HepG2 (cell line): ENCODE results near the gene CCL5. TPM values are rescaled to one million over a fixed set of nuclear protein-coding genes. Genes with fewer than 3 reads are reported as not detected.

Source experiments
- ATAC-seq: fragments of 200-7000 bp; cut with Tn5 transposase; 3 replicates; pipeline ENCODE4 v1.9.1; 2020; ENCODE audit warnings: mild to moderate bottlenecking, moderate library complexity
- BruUV-seq: library from RNA; stranded (reverse); fragments of 400-500 nt; replicated peaks from 2 replicates; lab custom pipeline; 2021; lab: Mats Ljungman, UMichigan
- CTCF ChIA-PET: fragments of 300-600 bp; formaldehyde crosslinking; extraction: SDS; loops from one replicate; lab custom pipeline; 2021; ENCODE audit warnings: low total read pairs, inconsistent platforms, low intra/inter-chr PET ratio; lab: Yijun Ruan, JAX
- POLR2A ChIA-PET: fragments of 350-600 bp; sonication (Branson Sonifier 250); formaldehyde crosslinking; loops from one replicate; lab custom pipeline; 2020; ENCODE audit warnings: antibody characterized with exemption, inconsistent platforms; lab: Yijun Ruan, JAX
- DNase-seq: peaks from one replicate; pipeline ENCODE4 v3.0.0-alpha.2; 2015; ENCODE audit warnings: low spot score
- FAIRE-seq: peaks from 3 replicates; lab custom pipeline; 2011; peaks lifted over from hg19 to GRCh38; lab: Jason Lieb, UNC
- H2AFZ ChIP-seq: one replicate; pipeline ENCODE4 v1.6.1; 2011; ENCODE audit warnings: low read length, inconsistent platforms
- H3K27ac ChIP-seq: fragments of 300-600 bp; 3 replicates; pipeline ENCODE4 v1.8.0; 2011; ENCODE audit warnings: mixed run types, mild to moderate bottlenecking, mixed read lengths, low read length, inconsistent platforms; ENCODE audit not compliant: insufficient read depth; ENCODE audit errors: extremely low read length
- H3K27me3 ChIP-seq, 2 experiments: fragments of 200-600 bp in 1 of 2; 2 replicates in 1 of 2; 3 replicates in 1 of 2; pipeline versions ENCODE4 v1.6.0 to v1.8.0; 2011; ENCODE audit warnings: low read length in 2 of 2, mild to moderate bottlenecking in 2 of 2, moderate library complexity in 2 of 2, inconsistent platforms in 1 of 2; ENCODE audit not compliant: insufficient read depth in 2 of 2, control insufficient read depth in 1 of 2
- H3K36me3 ChIP-seq, 2 experiments: fragments of 200-600 bp in 1 of 2; replicated peaks in 1 of 2; 2 replicates in 1 of 2; 3 replicates in 1 of 2; pipeline versions ENCODE4 v1.5.1 to v1.8.0; 2011; ENCODE audit warnings: low read length in 2 of 2, inconsistent platforms in 1 of 2; ENCODE audit not compliant: insufficient read depth in 2 of 2, control insufficient read depth in 1 of 2
- H3K4me1 ChIP-seq: 2 replicates; pipeline ENCODE4 v1.5.1; 2012; ENCODE audit warnings: low read length, inconsistent platforms; ENCODE audit not compliant: insufficient read depth
- H3K4me2 ChIP-seq: 2 replicates; pipeline ENCODE4 v1.6.0; 2011; ENCODE audit warnings: low read depth, low read length, inconsistent platforms
- H3K4me3 ChIP-seq, 3 experiments: fragments of 200-600 bp in 1 of 3; sonication (generic), shearing (Covaris generic) in 1 of 3; replicated peaks in 1 of 3; 2 replicates each; pipeline ENCODE4 v1.5.1; 2011 to 2016; ENCODE audit warnings: low read length in 3 of 3, inconsistent platforms in 2 of 3, low read depth in 2 of 3, mild to moderate bottlenecking in 2 of 3, control low read depth in 1 of 3, mixed read lengths in 1 of 3; ENCODE audit not compliant: insufficient read depth in 1 of 3
- H3K79me2 ChIP-seq: one replicate; pipeline ENCODE4 v1.6.1; 2011; ENCODE audit warnings: low read length, inconsistent platforms; ENCODE audit not compliant: insufficient read depth
- H3K9ac ChIP-seq: 2 replicates; pipeline ENCODE4 v1.6.0; 2011; ENCODE audit warnings: mild to moderate bottlenecking, low read depth, low read length, inconsistent platforms; ENCODE audit not compliant: insufficient read depth
- H3K9me3 ChIP-seq: 2 replicates; pipeline ENCODE4 v1.5.1; 2012; ENCODE audit warnings: mild to moderate bottlenecking, low read length
- H4K20me1 ChIP-seq: 2 replicates; pipeline ENCODE4 v1.6.0; 2011; ENCODE audit warnings: inconsistent platforms, mild to moderate bottlenecking, low read length, moderate library complexity; ENCODE audit not compliant: insufficient read depth
- FLYWCH1 ChIP-seq: sonication (generic); formaldehyde crosslinking; IDR thresholded peaks from 2 replicates; pipeline ENCODE4 v1.8.1; 2023; ENCODE audit warnings: mild to moderate bottlenecking, missing genetic modification reagents
- HOXA3 ChIP-seq: sonication (generic); formaldehyde crosslinking; IDR thresholded peaks from 2 replicates; pipeline ENCODE4 v1.5.0; 2020; ENCODE audit warnings: missing genetic modification reagents
- NBN ChIP-seq: fragments of 450-650 bp; conservative IDR thresholded peaks from 2 replicates; pipeline ENCODE4 v1.6.1; 2017
- STAG1 ChIP-seq: sonication (generic); formaldehyde crosslinking; IDR thresholded peaks from 2 replicates; pipeline ENCODE4 v1.4.0; 2020; ENCODE audit warnings: missing genetic modification reagents
- ZNF337 ChIP-seq: sonication (generic); formaldehyde crosslinking; IDR thresholded peaks from 2 replicates; pipeline ENCODE4 v1.5.1; 2020; ENCODE audit warnings: missing genetic modification reagents, low read depth, mild to moderate bottlenecking, borderline replicate concordance
- ZNF563 ChIP-seq: sonication (generic); formaldehyde crosslinking; IDR thresholded peaks from 2 replicates; pipeline ENCODE4 v1.8.0; 2022; ENCODE audit warnings: mild to moderate bottlenecking, moderate library complexity, missing genetic modification reagents
- ZNF710 ChIP-seq: sonication (generic); formaldehyde crosslinking; IDR thresholded peaks from 2 replicates; pipeline ENCODE4 v1.5.0; 2020; ENCODE audit warnings: mild to moderate bottlenecking, missing genetic modification reagents, borderline replicate concordance
- ZNF782 ChIP-seq: sonication (generic); formaldehyde crosslinking; IDR thresholded peaks from 2 replicates; pipeline ENCODE4 v1.4.0; 2020; ENCODE audit warnings: missing genetic modification reagents, mild to moderate bottlenecking, borderline replicate concordance
- WGBS: methylation state at CpG from one replicate; pipeline ENCODE4 v1.1.6; 2017; ENCODE audit warnings: low lambda C conversion rate; 5-methylcytosine and 5-hydroxymethylcytosine counted together
- in situ Hi-C: cut with HindIII; loops from 2 replicates; pipeline ENCODE4 v1.10.0; 2017; ENCODE audit warnings: low pct_unique_long_range_greater_than_20kb; ENCODE audit not compliant: extremely low pct_ligation_motif_present
- intact Hi-C: fragments of 100-400 bp; cut with micrococcal nuclease; formaldehyde crosslinking; loops from one replicate; pipeline ENCODE4 v1.10.0; 2022; ENCODE audit not compliant: unreplicated experiment
- polyA plus RNA-seq, 8 experiments: library from polyadenylated mRNA; depleted of rRNA in 3 of 8; stranded (reverse) in 7 of 8; unstranded in 1 of 8; fragments of >200 nt; fragmentation: Illumina TruSeq in 4 of 8; extraction: Trizol in 4 of 8; gene quantifications; 2 replicates each; pipeline versions ENCODE4 v1.2.1 to v1.2.3, GENCODE V29; 2011 to 2016; ENCODE audit warnings: low read depth in 4 of 8, missing spikeins in 1 of 8, mixed read lengths in 1 of 8; ENCODE audit not compliant: insufficient read depth in 1 of 8
- total RNA-seq, 5 experiments: library from RNA; depleted of rRNA; stranded (reverse); fragments of >200 nt; fragmentation: Illumina TruSeq; extraction: Trizol; gene quantifications; 2 replicates each; pipeline ENCODE4 v1.2.3, GENCODE V29; 2016; ENCODE audit warnings: low read depth in 1 of 5
- TF ChIP-seq, protein P1 (sequence below): sonication (generic); formaldehyde crosslinking; IDR thresholded peaks from 2 replicates; pipeline ENCODE4 v1.8.0; 2022; ENCODE audit warnings: low read depth, missing genetic modification reagents
- TF ChIP-seq, protein P2 (sequence below): sonication (generic); formaldehyde crosslinking; IDR thresholded peaks from 2 replicates; pipeline ENCODE4 v1.4.0; 2020; ENCODE audit warnings: mild to moderate bottlenecking, missing genetic modification reagents

The CCL5 gene
- total and polyA plus RNA-seq, 2 of the 13 experiments (the other 11 are each of a cell fraction or from before 2014, with no cell fraction given): 0.13 to 0.29 TPM

GRCh38 chr17:35898283-35899070 lies 18.3 kb upstream of the CCL5 start:
- Histone ChIP-seq H3K4me2 (no peak overlapping the region), H3K27me3 (peaks cover 1 to 3% of the 10 kb centered on the region in 2 experiments; a peak in 2 of 5 replicates), H3K4me3 (no peak overlapping the region), H3K9ac (no peak overlapping the region), H3K36me3 (no peaks in the 10 kb centered on the region), H3K9me3 (no peaks in the 10 kb centered on the region), H3K4me1 (no peaks in the 10 kb centered on the region), H2AFZ (no peak overlapping the region), H3K79me2 (no peaks in the 10 kb centered on the region), H4K20me1 (no peaks in the 10 kb centered on the region), H3K27ac (no peak overlapping the region)
- ATAC-seq: no peak
- intact Hi-C loops: no loop called here
- TF ChIP-seq HOXA3 (CRISPR knock-in tag) (no peak), ZNF337 (CRISPR knock-in tag) (no peak), ZNF710 (no peak), NBN (no peak), ZNF782 (CRISPR knock-in tag) (no peak), FLYWCH1 (CRISPR knock-in tag) (no peak), ZNF563 (CRISPR knock-in tag) (no peak), STAG1 (CRISPR knock-in tag) (no peak)
- TF ChIP-seq, protein P1, sequence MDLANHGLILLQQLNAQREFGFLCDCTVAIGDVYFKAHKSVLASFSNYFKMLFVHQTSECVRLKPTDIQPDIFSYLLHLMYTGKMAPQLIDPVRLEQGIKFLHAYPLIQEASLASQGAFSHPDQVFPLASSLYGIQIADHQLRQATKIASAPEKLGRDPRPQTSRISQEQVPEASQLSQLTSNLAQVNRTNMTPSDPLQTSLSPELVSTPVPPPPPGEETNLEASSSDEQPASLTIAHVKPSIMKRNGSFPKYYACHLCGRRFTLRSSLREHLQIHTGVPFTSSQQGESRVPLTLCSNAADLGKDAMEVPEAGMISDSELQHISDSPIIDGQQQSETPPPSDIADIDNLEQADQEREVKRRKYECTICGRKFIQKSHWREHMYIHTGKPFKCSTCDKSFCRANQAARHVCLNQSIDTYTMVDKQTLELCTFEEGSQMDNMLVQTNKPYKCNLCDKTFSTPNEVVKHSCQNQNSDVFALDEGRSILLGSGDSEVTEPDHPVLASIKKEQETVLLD (CRISPR knock-in tag): no peak
- TF ChIP-seq, protein P2, sequence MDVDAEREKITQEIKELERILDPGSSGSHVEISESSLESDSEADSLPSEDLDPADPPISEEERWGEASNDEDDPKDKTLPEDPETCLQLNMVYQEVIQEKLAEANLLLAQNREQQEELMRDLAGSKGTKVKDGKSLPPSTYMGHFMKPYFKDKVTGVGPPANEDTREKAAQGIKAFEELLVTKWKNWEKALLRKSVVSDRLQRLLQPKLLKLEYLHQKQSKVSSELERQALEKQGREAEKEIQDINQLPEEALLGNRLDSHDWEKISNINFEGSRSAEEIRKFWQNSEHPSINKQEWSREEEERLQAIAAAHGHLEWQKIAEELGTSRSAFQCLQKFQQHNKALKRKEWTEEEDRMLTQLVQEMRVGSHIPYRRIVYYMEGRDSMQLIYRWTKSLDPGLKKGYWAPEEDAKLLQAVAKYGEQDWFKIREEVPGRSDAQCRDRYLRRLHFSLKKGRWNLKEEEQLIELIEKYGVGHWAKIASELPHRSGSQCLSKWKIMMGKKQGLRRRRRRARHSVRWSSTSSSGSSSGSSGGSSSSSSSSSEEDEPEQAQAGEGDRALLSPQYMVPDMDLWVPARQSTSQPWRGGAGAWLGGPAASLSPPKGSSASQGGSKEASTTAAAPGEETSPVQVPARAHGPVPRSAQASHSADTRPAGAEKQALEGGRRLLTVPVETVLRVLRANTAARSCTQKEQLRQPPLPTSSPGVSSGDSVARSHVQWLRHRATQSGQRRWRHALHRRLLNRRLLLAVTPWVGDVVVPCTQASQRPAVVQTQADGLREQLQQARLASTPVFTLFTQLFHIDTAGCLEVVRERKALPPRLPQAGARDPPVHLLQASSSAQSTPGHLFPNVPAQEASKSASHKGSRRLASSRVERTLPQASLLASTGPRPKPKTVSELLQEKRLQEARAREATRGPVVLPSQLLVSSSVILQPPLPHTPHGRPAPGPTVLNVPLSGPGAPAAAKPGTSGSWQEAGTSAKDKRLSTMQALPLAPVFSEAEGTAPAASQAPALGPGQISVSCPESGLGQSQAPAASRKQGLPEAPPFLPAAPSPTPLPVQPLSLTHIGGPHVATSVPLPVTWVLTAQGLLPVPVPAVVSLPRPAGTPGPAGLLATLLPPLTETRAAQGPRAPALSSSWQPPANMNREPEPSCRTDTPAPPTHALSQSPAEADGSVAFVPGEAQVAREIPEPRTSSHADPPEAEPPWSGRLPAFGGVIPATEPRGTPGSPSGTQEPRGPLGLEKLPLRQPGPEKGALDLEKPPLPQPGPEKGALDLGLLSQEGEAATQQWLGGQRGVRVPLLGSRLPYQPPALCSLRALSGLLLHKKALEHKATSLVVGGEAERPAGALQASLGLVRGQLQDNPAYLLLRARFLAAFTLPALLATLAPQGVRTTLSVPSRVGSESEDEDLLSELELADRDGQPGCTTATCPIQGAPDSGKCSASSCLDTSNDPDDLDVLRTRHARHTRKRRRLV (CRISPR knock-in tag): no peak
- in situ Hi-C loops: no loop called here
- FAIRE-seq: no peak
- no peak for DNase-seq
- WGBS: 6% methylated on average over 6 of the region's 6 CpGs
- no TSS peak for BruUV-seq
- ChIA-PET CTCF (no interaction called here), POLR2A (no interaction called here)
